NCI-H1417 treated with DMSO at 0.1 percent for 48 hours (cell line): ENCODE measurements around the gene BBIP1.

Experiments
- DNase-seq: peaks from one replicate; lab custom pipeline; 2025; lab: John Stamatoyannopoulos, UW

The BBIP1 gene

DNA sequence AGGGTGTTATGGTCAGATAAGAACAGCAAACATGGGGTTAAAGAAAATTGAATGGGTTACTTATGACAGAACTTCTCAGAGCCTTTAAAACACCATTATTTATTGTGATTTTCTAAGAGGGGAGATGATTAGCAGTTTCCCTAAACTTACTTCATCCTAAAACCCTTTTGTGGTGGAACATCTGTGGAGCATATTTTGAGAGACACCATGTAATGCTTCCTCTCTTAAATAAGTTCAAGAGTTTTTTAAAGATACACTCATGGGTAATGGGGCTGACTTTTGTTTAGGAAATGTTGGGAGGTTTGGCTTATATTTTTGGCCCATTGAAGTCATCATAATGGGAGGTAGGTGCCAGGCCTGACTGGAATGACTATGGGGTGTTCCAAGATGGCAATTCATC, 55.6 kb downstream of the BBIP1 start:
- no peak for DNase-seq

DNA sequence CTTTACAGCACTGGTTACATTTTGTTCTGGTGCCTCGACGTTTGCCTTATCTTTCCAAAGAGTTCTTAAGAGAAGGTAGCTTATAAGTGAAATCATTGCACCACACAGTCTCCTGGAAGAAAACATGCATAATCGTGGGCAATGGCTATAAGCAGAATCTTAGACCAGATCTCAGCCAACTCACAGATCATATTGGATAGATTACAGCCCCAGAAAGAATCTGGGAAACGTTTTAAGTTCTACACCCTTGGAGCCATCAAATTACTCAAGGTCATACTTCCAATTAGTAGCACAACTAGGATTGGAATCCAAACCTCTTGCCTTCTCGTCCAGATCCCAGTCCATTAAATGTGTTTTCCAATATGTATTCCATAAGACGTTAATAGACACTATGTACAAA, 56.0 kb downstream of the BBIP1 start:
- no peak for DNase-seq

- no peak for DNase-seq
Observed at GRCh38 chr10:110861930-110862649, 56.9 kb downstream of the BBIP1 start.

GRCh38 chr10:110861476-110861875, 57.5 kb downstream of the BBIP1 start:
- DNase-seq, result no peak

- no peak for DNase-seq
Observed at GRCh38 chr10:110860576-110861241, 58.3 kb downstream of the BBIP1 start.

DNA sequence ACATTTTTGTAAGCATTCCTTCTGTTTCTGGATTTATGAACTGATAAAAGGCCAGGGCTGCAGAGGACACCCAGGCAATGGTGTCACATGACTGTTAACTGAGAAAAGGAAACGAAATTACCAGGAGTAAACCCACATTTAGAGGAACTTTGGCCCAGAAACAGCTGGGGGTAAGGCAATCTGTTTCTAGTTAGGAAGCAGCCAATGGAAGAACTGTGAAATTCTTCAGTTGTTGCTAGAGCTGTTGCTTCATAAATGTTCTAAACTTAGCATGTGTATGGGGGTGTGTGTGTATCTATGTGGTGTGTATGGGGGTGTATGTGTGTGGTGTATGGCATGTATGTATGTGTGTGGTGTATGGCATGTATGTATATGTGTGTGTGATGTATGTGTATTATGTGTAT, 59.0 kb downstream of the BBIP1 start:
- DNase-seq, result no peak

DNA sequence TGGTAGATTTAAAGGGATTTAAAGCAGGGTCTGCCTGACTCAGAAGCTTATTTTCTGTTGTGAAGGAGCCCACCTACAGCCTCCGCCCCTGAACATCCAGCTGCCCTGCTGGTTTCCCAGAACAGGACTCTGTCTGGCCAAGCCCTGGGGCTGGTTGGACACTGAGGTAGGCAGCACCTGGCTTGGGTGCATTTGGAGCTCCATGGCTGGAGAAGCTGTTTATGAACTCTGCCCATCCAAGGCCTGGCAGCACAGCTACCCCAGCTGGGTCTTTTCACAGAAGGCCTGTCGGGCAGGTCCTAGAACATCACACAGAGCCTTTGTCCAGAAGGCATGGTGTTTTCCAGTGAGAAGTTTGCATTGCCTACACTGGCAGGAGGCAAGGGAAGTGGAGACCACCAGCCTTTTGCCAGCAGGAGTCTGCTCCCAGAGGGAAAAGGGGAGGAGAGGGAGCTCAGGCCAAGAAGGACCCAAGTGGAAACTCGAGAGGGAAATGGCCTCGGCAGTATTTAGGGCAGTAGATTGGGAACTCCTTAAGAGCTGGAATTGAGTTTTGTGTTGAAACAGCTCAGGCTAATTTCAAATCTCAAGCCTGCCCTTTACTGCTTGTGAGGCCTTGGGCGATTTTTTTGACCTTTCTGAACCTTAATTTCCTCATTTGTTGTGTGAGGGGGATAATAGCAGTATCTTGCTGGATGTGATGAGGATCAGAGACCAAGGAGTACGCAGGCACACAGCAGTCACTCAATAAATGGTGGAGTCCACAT, 59.6 kb downstream of the BBIP1 start:
- no peak for DNase-seq

- DNase-seq, result no peak
Observed at GRCh38 chr10:110858297-110858934, 60.6 kb downstream of the BBIP1 start.

DNA sequence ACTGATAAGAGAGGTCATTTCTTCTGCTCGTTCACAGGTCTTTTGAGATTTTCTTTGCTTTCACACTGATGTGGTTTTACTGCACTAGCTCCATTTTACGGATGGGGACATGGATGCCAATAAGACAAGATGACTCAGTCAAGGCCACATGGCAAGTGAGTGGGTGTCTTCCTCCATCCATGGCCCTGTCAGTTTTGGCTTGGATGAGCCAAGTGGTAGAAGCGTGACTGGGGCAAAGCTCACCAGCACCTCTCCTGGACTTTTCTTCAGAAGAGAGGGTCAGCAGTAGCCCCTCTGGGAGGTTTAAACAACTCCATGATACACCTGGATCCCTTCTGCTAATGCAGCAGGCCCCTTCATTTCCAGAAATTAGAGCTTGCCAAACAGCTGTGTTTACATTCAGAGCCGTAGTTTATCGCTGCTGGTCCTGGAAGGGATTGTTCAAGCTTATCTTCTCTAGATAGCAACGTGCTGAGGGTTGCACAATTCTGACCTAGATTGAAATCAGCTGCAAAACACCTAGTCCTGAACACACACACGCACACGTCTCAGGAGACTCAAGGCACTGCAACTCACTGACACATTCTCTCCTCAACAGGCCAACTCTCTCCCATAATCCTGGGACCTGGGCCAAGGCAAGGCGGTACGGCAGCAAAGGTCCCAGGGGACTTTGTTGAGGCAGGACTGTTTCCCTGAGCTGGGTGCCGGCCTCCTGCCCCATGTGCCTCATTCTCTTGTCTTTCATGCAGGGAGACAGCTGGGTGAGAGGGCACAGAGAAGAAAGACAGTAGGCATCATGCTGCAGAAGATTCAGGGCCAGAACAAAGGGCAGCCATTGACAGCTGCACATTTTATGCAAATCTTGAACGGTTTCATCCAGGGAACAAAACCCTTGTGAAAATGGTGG, 61.5 kb downstream of the BBIP1 start:
- DNase-seq, result no peak

DNA sequence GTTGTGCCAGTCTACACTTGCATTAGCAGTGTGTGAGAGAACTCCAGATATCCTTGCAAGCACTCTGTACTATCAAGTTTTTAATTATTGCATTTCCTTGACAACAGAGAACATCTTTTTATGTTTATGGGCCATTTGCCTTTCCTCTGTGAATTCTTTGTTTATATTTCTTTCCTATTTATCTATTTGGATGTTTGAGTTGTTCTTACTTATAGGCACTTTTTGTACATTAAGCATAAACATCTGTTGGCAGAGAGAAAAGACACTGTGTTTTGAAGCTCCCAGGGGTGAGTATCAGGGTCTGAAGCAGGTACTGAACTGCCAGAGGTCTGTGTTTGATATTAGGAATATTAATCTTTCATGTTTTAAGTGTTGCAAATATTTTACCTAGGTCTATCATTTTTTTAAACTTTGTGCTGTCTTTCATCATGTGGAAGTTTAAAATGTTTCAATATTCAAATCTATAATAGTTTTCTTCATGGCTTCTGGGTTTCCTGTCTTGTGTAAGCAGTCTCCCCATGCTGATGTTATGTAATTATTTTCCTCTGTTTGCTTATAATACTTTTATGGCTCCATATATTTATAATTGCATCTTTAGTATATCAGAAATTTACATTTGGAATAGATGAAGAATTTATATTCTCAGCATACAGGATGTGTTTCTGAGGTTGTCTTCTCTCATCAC, 64.9 kb downstream of the BBIP1 start:
- no peak for DNase-seq

- no peak for DNase-seq
Observed at GRCh38 chr10:110852947-110853346, 66.0 kb downstream of the BBIP1 start.

DNA sequence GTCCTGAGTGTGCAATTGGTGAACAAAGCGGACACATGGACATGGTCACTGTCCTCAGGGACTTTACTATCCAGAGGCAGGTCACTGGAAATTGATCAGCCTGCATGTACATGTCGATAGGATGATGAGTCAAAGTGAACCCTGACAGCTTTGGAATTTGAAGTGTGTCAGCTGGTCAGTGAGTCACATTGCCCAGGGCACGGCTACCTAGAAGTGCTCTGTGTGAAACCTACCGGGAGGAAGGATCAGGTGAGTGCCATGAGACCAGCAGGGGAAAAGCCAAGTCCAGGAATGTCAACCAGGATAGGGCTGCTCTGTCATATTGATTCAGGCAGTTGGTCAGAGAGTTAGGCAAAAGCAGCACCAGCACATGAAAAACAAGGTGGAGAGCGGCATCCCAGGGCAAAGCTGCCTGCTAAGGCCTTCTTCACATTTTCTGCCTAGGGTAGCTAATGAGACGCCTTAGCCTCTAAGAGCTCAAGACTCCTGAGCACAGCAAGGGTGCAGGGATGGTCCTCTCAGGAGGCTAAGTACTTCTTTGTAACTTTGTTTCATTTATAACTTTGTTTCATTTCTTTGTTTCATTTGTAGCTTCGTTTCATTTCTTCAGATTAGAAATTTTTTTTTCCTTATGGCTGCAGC, 66.6 kb downstream of the BBIP1 start:
- DNase-seq, result no peak

DNA sequence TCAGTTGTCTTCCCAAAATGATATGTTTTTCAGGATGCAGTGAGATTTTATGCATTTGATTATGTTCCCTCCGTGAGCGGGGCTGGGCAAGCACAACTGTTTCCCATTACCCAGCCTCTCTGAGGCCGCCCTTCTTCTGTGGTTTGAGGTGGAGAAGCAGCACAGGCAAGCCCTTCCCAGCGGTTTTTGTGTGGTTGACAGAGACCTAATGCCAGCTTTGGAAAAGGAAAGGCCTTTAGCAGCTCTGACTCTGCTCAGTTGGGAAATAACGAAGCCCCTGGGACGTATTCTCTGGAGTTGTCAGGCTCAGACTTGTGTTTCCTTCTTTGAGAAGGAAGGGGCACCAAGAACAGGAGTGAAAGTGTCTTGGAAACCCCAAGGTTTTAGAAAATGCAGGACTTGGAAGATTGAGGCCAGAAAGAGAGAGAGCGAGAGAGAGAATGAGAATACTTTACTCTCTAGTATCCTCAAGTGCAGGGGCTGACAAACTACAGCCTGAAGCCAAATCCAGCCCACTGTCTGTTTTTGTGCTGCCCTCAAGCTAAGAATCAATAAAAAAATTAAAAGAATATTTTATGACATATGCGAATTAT, 67.9 kb downstream of the BBIP1 start:
- DNase-seq, result no peak

DNA sequence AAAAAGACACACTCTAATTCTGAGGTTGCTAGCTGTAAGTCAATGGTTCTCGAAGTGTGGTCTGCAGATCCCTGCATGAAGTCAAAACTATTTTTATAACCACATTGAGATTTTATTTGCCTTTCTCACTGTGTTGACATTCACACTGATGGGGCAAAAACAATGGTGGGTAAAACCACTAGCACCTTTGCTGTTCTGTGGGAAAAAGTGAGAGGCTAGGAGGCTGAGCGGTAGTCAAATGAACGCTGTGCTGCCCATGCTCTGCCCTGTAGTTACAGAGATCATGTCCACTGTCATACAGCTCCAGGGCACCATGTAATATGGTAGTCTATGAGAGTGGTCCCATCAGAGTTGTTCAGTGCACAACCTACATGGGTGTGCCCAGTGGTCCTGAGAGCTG, 68.9 kb downstream of the BBIP1 start:
- DNase-seq, result no peak
